HuH-7 (cell line): ENCODE measurements around the gene ZFYVE21.

Source experiments
- DNase-seq: peaks from one replicate; pipeline ENCODE4 v3.0.0; 2011; ENCODE audit warnings: low spot score

The ZFYVE21 gene

GRCh38 chr14:103725001-103725682 lies 9.5 kb downstream of the ZFYVE21 start:
- DNase-seq = no peak

- DNase-seq = no peak
Measured at GRCh38 chr14:103725739-103726395, 10.3 kb downstream of the ZFYVE21 start.

- no peak for DNase-seq
Measured at GRCh38 chr14:103726474-103726873, 10.9 kb downstream of the ZFYVE21 start.

- no peak for DNase-seq
Measured at GRCh38 chr14:103727313-103727980, 11.8 kb downstream of the ZFYVE21 start.

- no peak for DNase-seq
Measured at GRCh38 chr14:103728141-103728540, 12.5 kb downstream of the ZFYVE21 start.

GRCh38 chr14:103728721-103729120 lies 13.1 kb downstream of the ZFYVE21 start:
- DNase-seq = no peak

- no peak for DNase-seq
Measured at GRCh38 chr14:103729496-103730448, 14.2 kb downstream of the ZFYVE21 start.

- no peak for DNase-seq
Measured at GRCh38 chr14:103730490-103731035, 15.0 kb downstream of the ZFYVE21 start.

GRCh38 chr14:103731481-103731880 lies 15.9 kb downstream of the ZFYVE21 start:
- no peak for DNase-seq

- no peak for DNase-seq
Measured at GRCh38 chr14:103731916-103732867, 16.6 kb downstream of the ZFYVE21 start.

- no peak for DNase-seq
Measured at GRCh38 chr14:103732868-103733620, 17.4 kb downstream of the ZFYVE21 start.

GRCh38 chr14:103733651-103734050 lies 18.0 kb downstream of the ZFYVE21 start:
- no peak for DNase-seq

GRCh38 chr14:103734081-103734888 lies 18.7 kb downstream of the ZFYVE21 start:
- DNase-seq = no peak

GRCh38 chr14:103735022-103735421 lies 19.4 kb downstream of the ZFYVE21 start:
- no peak for DNase-seq

- no peak for DNase-seq
Measured at GRCh38 chr14:103735439-103735814, 19.8 kb downstream of the ZFYVE21 start.

GRCh38 chr14:103735815-103736545 lies 20.4 kb downstream of the ZFYVE21 start:
- DNase-seq = no peak

- DNase-seq = no peak
Measured at GRCh38 chr14:103736546-103737431, 21.2 kb downstream of the ZFYVE21 start.
